ENCODE measurements around the gene NFAM1.

NFAM1 gene

DNA sequence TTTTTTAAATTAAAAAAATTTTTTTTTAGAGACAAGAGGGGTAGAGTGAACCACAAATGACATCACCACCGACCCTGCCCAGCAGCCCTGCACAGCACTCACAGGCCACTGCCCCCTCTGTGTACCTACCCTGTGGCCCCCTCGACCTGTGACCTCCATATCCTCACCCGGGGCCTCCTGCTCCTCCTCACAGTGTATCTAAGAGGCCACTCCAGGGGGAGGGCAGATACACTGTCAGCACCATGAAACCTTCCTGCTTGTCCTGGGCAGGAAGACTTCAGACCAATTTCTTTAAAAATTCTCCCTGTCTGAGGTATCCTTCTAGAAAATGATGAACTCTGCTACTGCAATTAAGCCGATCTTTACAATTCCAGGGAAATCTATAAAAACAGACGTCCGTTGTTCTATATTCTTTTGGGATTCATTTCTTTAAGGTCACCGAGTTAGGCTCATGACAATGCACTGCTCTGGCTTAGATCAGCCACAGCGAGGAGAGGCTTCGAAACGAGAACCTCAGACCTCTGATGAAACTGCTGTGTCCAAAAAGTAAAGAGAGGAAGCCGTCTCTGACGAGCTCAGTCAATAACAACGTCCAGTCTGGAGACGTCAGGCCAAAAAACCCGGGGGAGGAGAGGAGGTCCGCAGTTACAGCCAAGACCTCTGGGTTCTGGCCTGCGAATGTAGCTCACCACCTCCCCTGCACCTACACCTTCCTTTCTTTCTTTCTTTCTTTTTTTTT, 17.5 kb downstream of the NFAM1 start:
- no peak for DNase-seq (ENCODE audit: low spot score)

DNA sequence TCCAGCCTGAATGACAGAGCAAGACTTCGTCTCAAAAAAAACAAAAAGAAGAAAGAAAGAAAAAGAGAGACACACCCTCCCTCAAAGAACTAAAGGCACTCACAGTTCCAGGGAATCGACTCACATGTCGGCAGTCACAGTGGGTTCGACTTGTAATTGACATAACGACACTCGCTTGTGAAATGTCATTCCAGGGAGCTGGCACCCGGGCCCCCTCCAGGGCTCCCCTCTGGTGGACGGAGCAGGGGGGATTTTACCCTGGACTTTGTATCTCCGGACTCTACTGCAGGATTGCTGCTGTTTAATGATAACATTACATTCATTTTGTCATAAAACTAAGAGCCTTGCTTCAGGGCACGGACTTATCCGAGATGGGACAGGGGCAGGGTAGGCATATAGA, 18.2 kb downstream of the NFAM1 start:
- DNase-seq (ENCODE audit: low spot score): no peak

DNA sequence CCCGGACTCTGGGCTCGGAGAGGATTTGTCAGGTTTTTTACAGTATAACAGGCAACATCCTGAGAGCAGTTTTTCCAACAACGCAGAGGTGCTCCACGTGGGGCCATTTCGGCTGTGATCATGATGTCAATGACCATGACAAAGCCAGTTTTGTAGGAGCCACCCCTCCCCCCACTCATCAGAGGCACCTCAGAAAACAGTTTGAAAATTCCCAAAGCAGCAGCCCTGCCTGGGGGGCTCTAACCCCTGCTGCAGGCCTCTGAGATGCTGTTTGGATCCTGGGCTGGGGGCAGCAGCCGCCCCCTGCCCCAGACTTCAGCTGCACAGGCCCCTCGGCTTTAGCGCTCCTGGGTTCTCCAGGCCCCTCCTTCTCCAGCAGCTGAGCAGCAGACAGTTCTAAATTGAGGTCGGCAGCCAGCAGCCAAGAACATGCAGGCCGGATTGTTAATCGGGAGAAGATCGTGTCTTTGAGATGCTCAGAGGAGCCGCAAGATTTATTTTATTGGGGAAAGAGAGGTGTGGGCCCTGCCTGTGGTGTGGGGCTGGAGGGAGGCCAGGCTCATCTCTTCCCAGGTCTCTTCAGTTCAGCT, 19.4 kb downstream of the NFAM1 start:
- DNase-seq (ENCODE audit: low spot score): no peak

DNA sequence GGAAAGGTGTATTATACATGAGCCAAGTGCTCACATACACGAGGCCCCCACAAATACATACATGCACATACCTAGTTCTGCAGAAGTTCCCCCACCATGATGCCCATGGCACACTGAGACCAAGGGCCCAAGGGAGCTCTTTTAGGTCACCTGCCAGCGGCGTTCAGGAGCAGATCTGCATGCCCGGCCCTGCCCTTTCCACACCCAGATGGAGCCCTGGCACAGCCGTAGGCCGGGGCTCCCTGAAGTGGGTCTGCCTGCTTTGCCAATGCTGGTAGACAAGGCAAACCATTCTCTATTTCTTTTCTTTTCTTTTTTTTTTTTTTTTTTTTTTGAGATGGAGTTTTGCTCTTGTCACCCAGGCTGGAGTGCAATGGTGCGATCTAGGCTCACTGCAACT, 21.5 kb downstream of the NFAM1 start:
- no peak for DNase-seq (ENCODE audit: low spot score)

DNA sequence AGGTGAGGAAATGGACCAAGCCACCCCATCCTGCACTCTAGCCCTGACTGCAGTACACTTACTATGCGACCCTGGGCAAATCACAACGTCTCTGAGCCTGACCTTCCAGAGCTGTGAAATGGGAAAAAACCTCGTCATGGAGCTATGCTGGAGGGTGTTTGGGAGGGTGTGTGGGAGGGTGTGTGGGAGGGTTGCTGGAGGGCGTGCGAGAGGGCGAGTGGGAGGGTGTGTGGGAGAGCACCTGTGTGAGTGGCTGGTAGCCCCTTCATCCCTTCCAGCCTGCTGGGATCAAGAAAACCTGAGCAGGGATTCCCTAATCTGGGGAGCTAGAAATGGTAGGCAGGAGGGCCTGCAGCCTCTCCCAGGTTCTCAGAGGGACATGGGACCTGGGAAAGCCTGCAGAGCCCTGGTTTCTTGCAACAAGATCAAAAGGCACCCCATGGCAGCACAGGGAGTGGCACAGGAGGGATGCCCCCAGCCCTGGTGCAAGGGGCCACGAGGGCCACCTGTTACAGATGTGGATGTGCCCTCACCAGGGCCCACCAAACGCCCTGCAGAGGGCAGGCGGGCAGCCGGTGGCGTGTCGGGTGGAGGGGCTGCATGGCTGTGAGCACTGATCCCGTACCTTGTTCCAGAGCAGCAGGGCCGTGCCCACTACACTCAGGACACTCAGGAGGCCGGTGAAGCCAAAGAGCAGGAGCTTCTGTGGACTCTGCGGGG, 23.2 kb downstream of the NFAM1 start:
- DNase-seq (ENCODE audit: low spot score): no peak

DNA sequence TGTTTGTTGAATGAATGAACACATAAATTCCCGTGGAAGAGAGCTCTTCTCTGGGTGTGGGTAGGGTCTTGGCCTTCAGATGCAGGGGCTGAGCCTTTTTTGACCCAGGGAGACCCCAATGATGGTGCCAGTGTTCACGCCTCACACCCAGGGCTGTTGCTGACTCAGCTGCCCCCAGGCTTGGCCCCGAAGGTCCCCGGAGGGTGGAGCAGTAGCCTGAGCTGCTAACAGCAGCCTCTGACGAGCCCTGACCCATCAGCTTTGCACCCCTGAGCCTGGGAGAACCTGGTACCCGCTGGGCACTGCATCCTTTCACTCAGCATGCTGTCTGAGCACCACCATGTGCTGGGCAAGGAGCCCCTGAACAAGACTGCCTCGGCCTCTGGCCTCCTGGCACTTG, 23.9 kb downstream of the NFAM1 start:
- DNase-seq (ENCODE audit: low spot score): no peak

DNA sequence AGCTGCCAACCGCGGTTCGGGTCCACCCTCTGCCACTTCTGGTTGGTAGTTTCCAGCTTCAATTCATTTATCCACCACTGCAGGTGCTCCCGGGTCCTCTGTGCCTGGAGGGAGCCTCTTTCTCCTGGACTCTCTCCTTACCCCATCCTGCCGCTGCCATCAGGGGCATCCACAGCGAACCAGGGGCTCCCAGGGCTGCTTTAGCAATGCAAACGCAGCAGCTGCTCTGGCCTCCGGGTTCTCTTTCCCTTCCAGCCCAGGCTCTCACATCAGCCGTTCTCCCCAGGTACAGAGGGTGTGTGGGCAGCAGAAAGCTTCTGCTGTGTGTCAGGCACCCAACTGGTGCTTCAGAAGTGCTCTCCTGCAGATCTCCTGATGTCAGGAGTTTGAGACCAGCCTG, 27.9 kb downstream of the NFAM1 start:
- DNase-seq (ENCODE audit: low spot score): no peak

DNA sequence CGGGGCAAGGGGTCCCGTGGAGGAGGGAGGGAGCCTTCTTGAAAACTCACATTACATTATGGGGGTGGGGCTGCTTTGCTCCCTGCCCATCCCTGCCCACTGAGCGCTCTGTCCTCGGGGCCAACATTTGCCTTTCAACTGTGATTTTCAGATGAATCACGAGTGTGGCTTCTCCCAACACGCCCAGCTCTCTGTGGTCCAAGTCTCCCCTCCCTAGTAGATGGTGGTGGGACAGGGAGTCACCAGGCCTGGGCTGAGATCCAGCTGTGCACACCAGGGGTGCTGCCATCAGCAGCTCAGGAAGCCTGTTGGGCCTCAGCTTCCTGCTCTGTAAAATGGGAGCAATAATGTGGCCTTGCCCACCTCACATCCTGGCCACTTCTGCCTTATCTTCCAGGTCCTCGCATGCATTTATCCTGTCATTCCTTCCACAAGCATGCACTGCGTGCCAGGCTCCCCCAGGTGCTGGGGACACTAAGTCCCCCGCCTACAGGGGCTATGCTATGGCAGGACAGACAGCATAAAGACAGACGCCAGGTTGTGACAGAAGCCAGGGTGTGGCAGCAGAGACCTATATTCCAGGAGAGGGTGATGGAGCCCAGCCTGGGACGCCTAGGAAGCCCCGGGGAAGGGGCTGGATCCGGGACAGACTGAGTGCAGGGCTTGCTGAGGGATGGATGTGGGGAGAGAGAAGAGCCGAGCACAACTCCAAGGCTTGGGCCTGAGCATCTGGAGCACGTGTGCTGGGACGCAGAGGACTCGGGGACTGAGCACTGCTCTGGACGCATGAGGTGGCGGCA, 30.5 kb downstream of the NFAM1 start:
- no peak for DNase-seq (ENCODE audit: low spot score)

DNA sequence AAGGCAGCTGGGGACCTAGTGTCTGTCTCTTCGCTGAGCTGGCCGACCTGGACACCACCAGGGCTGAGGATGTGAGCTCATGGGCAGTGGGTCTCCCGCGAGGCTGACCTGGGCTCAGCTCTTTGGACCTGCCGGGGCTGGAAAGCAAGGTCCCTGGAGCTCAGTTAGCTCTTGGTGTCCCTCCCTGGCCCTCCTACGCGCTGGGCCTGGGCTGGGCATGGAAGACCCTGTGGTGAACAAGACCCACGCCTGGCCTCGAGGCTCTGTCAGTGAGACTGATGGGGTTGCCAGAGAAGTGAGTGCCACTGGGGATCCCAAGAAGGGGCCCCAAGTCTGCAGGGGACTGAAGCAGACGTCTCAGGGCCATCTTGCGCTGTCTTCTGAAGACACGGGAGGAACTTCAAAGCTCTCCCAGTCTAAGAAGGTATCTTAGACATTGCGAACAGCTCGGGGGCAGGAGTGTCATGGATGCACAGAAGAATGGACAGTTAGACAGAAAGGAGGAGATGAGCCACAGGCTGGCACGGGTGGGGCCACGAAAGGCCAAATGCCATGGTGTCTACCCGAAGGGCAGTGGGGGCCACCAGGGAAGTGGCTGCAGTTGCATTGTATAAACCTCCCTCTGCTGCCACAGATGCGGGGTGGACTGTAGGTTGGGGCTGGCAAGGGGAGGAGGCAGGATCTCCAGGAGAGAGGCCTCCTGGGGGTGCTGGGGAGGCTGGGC, 31.2 kb downstream of the NFAM1 start:
- DNase-seq (ENCODE audit: low spot score): no peak

DNA sequence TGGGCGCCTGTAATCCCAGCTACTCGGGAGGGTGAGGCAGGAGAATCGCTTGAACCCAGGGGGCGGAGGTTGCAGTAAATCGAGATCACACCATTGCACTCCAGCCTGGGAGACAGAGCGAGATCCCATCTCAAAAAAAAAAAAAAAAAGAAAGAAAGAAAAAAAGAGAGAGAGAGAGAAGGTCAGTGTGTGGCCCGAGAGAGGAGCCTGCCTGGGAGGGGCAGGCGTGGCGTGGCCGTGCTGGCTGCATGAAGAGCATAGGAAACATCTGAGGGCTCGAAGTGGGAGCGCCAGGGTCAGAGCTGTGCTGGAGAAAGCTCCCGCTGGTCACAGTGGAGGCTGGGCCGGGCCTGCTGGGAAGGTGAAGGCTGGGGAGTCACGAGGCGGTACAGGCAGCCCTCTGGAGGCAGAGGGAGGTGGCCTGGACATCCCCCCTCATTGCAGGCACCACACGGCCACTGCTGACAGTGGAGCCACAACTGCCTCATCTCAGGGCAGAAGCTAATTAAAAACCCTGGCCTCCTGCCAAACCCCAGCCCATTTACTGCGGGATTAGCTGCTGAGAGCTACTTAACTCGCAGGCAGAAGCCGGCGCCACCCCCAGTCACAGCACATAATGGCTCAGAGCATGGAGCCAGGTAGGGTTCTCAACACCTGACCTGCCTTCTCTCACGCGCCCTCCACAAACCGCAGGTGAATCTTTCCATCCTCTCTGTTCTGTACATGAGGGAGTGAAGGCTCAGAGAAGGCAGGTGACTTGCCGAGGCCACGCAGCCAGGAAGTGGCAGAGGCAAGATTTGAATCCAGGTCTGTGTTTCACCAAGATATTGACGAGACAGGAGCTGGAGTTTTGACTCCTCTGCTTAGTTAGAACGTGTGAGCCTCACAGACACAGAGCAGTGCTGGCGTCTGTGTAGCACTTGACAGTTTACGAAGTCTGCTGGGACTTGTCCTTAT, 32.6 kb downstream of the NFAM1 start:
- DNase-seq (ENCODE audit: low spot score): no peak

DNA sequence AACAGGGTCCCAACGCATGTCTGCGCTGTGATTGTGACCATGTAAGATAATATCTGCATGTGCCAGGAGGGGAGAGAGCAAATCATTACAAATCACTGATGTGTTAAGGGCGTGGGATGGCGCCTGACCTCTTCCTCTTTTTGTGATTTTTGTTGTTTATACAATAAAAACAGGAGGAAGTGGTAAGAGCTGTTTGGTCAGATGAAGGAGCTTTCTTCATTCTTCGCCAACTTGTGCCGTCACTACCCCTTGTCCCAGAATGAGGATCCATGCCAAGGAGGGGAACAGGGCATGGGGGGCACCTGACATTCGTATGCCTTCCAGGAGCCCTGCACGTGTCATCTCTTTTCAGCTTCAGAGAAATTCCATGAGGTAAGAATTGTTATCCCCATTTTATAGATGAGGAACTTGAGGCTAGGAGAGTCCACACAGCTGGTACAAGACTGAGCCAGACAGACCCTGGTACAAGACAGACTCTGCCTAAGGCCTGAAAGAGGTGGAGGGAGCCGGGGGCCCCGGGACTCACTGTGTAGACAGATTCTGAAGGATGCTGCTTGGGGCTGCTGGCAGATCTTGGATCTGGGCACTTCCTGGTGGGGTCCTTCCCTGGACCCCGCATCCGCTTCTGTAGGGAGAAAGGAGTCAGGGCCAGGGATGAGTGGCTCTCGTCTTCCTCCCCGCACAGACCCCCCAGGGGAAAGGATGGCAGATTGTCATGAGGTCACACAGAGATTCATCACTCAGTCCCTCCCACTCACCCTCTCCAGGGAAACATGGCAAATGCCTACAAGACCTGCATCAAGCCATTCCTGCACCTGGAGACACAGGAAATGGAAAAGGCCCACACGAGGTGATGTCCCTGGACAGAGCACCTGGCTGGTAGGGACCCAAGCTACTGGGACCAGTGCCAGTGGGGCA, 34.6 kb downstream of the NFAM1 start:
- DNase-seq (ENCODE audit: low spot score): no peak

DNA sequence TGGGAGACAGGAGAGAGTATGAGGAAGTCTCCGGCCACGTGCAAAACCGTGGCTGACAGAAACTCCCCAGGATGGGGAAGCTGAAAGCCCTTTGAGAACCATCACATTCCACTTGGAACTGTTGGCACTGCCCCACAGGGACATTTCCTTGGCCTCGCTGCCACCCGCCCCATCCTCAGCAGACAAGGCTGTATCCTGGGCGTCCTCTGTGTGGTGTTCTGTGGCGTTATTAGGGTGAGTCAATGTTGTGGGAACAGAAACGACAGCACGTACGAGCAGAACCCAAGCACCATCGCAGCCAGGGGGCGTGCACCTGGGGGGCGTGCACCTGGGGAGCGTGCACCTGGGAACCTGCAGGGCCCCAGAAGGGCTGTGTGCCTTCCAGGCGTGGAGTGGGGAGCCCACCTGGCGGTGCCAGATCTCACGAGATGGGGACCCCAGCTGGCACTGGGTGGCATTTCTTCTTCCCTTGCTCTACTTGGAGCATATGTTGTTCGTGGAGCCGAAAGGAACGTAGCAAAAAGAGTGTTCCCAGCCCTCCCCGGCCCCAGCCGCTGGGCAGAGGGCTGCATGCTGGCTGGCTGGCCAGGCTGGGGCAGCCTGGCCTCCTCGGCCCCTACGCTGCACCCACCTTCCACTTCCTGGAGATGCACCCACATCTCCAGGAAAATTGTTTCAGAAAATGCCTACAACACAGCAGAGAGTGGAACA, 35.4 kb downstream of the NFAM1 start:
- no peak for DNase-seq (ENCODE audit: low spot score)

DNA sequence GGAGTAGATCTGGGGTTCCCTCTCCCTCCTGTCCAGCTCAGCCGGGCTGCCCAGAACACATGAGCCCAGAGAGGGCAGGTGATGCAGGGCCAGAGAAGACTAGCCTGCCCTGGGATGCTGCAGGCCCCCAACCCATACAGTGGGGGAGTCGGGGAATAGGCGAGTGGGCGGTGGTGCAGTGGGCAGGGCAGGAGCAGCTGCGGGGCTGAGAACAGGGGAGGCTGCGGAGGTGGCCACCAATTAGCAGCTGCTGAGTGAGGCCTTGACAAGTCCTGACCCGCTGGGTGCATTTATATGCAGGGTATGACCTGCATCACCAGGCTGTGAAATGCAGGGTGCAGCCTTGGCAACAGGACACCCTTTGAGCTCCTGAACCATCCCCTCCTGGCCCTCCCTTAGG, 43.1 kb downstream of the NFAM1 start:
- no peak for DNase-seq (ENCODE audit: low spot score)

DNA sequence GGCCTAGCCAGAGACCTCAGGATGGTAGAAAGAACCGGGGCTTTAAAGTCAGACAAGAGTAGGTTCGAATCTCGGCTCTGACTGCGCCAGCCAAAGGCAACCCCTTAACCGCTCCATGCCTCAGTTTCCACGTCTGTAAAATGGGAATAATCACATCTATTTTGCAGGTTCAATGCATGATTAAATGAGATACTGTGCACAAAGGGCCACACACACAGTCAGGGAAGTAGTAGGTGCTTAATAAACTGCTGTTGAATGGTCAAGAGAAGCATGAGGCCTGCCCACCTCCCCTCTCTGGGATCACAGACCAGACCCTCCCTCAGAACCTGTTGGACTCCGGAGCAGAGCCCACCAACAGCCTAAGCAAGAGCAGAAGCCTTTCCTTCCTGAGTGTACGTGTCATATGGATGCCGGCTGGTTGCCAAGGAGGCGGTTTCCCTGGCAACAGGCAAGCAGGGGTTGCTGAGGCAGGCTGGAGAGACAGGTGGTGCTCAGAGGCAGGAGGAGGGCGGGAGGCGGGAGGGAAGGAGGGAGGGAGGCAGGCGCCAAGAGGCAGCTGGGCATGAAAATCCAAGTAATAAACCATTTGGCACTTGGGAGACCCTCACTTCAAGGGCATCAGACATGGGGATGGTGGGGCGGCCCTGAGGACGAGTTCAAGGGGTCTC, 43.9 kb downstream of the NFAM1 start:
- no peak for DNase-seq (ENCODE audit: low spot score)

DNA sequence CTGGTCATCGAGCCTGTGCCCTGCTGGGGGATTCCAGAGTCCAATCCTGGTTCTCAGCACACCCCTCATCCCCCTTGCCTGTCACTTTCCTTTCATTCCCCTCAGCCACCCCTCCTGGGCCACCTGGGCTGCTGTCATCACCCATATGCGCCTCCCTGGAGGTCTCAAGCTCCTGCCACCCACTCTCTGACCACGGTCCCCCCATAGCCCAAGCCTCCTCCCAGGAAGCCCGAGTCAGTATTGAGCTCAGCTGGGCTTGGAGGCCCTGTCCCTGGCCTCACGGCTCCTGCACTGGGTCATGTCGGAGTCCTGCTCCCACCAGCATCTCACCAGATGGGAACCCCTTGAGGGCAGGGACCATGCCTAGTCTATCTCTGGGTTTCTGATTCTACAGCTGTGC, 44.6 kb downstream of the NFAM1 start:
- no peak for DNase-seq (ENCODE audit: low spot score)

DNA sequence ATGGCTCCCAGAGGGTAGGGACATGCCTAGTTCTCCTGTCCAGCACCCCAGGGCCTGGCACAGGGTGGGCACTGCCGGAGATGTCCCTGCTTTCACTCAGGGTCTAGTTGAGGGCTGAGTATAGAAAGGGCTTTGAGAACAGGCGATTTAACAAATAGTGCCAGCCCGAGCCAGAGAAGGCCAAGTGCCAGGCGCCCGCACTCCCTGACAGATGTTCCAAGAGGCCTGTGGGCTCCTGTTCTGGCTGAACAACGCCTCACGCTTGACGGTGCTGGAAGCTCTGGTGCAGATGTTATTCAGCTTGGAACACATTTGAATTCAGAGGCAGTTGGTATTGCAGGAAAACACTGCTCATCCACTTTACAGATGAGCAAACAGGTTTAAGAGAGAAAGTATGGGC, 46.5 kb downstream of the NFAM1 start:
- DNase-seq (ENCODE audit: low spot score): no peak

DNA sequence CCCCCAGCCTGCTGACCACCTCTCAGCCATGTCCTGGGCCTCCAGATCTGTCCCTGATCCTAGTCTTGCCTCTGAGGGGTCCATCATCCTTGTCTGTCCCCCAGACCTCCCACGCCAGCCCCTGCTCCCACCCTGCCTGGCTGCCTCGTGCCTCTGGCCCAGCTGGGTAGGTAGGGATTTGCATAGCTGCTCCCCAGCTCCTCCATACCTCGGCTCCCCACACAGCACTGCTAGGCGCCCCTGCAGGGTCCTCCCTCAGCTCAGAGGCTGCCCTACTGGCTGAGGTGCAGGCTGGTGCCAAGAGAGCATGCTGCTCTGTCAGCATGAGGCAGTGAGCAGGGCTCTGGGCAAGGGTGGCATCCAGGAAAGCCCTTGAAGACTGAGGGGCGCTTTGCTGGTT, 47.7 kb downstream of the NFAM1 start:
- DNase-seq (ENCODE audit: low spot score): no peak

DNA sequence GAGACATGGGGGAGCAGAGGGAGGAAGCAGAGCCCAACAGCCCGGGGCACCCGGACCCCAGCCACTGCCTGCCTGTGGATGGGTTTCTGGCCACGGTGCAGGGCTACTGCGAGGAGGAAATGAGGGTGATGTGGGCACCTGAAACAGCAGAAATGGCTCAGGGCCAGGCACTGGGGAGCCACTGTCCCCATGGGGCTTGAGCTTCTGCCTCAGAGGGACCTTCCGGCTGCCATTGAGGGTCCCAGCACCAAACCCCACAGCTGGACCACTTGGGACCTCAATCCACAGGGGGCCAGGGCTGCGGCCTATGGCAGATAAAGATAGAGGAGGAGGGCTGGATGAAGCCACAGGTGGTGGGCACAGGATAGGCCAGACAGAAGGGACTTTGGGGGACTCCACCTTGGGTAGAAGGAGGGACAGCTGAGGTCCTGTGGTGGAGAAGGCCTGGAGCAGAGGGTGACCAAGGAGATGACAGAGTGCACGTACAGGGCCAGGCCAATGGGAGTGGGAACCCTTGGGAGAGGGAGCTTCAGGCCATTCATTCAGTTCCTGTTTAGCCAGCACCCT, 48.3 kb downstream of the NFAM1 start:
- DNase-seq (ENCODE audit: low spot score): no peak
